CD4-positive, alpha-beta T cell treated with Interleukin-17A for 1 hour (primary cell): ENCODE results near the gene DCUN1D3.
"Not testable (repeated sequence)": the region's sequence is repeated elsewhere in the genome, so short reads cannot be mapped to it uniquely, and the experiment has no call there.

Experiments used
- DNase-seq: peaks from one replicate; pipeline ENCODE4 v3.0.0-alpha.2; 2020

DCUN1D3 gene

GRCh38 chr16:20886320-20886719, 13.8 kb downstream of the DCUN1D3 start:
- no peak for DNase-seq

- DNase-seq: no peak
These were observed 16.0 kb downstream of the DCUN1D3 start for GRCh38 chr16:20884240-20884556.

DNA sequence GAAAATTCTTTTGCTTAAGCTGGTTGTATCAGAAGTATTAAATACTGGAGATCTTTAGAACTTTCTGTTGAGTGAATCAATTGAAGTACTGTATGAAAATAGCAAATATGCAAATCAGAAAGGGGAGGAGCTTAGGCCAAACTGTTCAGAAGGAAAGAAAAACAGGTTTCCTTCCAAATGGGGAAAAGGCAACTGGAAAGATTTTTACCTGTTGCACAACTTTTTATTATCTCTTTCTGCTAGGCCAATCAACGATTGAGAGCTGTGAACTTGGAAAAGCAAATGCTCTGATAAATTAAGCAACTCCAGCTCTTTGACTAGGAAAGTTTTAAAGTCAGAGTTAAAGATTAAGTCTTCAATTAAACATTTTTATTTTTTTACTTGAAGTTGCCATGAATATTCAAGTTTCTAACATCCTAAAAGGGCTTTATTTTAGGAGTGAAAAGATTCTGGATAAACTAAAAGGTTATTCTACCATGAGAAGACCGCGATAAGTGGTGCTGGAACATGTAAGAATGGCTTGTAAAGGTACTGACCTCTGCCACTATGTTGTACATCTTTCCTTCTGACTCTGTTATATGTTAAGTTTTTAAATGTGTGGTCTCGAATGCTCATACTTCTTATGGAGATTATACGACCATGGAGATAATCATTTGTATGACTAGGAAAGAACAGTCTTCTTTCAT, 16.5 kb downstream of the DCUN1D3 start:
- no peak for DNase-seq

GRCh38 chr16:20881503-20881878, 18.7 kb downstream of the DCUN1D3 start:
- no peak for DNase-seq

DNA sequence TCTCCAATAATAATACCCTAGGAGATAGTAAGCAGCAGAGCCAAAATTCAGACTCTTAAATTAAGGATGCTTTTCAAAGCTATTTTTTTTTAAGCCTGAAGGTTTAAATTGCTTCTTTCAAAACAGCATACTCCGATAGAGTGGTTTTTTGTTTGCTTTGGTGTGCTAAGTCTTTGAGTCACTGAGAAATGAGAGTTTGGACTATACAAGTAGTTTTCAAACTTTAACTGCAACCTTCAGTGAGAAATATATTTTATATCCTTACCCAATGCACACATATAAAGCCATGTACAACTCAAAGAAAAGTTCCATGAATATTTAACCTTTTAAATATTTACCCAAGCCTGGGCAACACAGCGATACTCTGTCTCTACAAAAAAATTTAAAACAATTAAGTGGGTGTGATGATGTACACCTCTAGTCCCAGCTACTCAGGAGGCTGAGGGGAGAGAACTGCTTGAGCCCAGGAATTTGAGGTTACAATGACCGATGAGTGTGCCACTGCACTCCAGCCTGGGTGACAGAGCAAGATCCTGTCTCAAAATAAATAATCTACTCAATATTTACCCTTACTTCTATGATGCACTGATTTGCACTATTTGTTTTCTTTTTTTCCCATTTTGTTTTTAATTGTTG, 19.2 kb downstream of the DCUN1D3 start:
- no peak for DNase-seq

DNA sequence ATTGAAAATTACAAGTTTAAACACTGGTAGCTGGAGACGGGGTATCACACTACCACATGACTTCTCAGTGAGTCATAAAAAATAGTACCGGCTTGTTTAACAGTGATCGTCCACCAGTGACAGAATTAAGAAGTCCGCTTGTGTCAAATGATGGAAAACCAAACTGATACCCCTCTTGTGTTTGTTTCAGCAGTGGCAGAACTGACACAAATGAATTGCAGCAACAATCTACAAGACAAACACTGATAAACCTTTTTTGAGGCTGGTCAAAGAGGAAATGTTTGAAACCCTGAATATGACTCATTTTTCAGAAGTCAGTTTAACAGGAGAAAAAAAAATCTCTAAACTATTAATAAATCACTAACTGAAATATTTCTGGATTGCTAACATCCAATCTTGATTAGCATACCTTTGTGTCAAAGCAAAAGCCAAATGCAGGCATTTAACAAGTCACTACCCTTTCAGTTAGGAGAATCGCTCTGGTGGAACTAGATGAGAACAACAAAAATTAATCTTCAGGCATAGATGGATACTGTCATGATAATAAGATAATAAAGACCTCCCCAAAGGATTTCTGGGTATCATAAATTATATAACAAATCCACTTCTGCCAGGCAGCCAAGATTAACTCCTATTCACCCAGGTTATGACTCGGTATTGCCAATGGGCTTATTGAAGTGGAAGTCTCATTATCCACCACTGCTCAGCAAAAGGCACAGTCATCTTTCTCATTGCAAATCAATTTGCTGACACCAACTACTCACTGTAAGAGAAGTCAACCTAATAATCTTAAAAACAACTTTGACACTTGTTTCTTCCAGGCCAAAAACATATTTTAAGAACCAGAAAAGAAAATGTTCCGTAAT, 20.8 kb downstream of the DCUN1D3 start:
- DNase-seq: no peak

GRCh38 chr16:20878682-20879147, 21.4 kb downstream of the DCUN1D3 start:
- DNase-seq: no peak

DNA sequence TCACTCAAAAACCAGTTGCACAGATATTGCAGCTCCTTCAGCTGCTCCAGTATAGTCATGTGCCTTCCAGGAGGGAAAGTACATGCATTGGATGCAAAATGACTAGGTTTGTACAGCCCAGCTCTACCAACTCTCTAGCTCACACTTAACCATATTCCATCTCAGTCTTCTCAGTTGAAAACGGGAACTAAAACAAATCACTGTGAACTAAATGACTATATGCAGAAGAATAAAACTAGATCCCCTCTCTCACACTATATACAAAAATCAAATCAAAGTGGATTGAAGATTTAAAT, 24.9 kb downstream of the DCUN1D3 start:
- no peak for DNase-seq

GRCh38 chr16:20874088-20874581, 26.0 kb downstream of the DCUN1D3 start:
- no peak for DNase-seq

DNA sequence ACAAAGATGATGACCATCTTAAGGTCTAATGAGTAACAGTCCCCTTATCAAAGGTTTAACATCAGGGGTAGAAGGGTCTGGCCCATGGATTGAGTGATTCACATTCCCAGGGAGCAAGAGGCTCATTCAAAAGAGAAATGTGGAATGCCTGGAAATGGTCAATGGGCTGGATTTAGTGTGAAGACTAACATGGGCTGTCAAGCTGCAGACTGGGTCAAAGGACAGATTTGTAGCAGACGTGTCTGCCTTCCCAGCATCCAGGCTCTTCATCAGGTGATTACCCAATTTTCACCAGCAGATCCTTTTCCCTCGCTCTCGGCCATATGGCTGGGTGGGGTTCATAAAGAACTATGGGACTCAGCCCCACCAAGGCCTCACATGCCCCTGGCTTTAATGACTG, 26.8 kb downstream of the DCUN1D3 start:
- DNase-seq: no peak

DNA sequence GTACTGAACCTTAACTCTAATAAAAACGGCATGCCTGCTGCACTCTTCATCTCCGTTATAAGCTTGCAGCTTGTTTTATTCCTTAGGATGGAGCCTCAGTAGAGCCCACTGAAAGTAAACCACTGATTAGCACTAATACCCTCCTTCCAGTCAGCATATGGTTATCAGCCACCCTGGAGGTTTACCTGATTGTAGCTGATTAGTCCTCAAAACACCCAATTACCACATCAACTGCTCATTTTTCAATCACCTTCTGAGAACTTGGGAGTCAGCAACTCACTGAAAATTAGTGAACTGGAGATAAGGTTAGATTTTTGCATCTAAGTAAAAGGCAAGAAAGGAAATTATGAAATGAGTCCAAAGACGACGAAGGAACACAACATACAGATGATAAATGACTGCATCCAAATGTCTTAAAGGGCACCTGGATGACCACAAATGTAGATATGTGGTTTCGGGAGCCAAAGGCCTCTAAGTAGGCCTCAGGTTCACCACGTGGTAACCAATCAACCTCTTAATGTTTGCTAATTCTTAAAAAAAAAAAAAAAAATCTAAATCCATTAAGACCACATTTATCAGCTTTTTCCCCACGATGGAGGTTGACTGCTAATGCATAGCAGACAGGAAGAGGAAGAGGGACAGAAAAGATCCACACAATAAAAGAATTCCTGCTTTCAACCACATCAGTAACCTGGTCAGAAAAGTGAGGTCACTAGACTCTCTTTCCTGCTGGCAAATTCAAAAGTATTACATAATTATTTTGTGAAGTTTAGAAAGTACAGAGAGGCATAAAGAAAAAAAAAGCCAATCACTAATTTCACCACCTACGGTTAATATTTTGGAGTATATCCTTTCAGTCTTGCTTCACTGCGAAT, 28.0 kb downstream of the DCUN1D3 start:
- no peak for DNase-seq

DNA sequence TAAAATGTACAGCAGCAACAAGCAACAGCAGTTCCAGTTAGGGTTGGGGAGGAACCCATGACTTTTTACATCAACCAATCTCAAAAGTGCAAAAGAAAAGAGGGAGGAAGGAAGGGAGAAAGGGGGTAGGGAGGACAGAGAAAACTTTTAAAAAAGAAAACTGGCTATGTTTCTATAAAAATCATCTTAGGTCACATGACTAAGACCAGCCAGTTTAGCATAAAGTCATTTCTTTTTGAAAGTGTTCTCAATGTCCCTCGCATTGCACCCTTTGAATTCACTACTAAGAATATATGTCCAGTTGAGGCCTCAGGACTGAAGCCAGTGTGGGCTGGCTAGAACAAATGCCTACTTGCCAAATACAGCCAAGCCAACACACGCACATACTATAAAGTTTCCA, 28.9 kb downstream of the DCUN1D3 start:
- no peak for DNase-seq

DNA sequence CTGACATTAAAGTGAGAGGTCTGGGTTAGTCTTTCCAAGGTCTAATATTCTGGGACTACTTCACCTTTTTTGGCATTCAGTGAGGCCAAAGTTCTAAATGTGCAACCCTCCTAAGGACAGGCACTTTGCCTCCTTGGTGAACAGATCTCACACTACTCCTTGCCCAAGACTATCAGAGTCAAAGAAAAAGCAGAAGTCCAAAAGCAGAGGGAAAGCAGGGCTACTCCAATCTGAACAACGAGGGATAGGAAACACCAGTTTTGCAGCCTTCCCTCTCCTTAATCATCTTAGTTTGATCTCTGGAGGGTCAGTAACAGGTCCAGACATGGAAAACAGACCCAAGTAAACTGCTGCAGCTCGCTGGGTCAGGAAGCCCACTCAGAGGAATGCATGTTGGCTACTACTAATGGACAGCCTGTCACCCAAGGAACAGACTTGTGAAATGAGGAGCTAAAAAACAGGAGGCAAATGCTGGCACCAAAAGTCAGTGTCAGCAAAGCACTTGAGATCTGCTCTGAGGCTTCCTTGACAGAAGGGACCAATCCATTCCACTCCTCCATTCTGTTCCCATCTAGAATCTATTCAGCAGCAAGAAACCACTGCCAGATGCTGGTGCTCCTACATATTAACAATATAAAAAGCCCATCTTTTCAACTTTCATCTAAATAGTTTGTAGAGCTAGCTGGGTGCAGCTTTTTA, 29.9 kb downstream of the DCUN1D3 start:
- no peak for DNase-seq

- DNase-seq: no peak
These were observed 31.3 kb downstream of the DCUN1D3 start for GRCh38 chr16:20868890-20869289.

DNA sequence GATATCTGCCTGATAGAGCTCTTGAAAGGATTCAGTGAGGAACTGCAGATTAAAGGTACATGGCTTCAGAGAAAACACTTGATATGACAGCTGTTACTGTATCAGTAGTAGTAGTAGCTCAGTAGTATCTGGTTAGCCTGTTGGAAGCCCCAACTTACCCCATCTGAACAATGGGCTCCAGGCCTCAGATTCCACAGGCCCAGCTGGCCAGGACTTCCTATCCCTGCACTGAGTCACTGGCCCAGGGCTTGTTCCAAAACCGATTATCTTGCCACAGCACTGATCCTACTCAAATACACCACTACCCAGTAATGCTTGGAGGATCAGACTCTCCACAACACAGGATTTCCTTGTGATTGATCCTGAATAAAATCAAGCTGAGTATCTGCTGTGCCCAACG, 32.6 kb downstream of the DCUN1D3 start:
- no peak for DNase-seq

DNA sequence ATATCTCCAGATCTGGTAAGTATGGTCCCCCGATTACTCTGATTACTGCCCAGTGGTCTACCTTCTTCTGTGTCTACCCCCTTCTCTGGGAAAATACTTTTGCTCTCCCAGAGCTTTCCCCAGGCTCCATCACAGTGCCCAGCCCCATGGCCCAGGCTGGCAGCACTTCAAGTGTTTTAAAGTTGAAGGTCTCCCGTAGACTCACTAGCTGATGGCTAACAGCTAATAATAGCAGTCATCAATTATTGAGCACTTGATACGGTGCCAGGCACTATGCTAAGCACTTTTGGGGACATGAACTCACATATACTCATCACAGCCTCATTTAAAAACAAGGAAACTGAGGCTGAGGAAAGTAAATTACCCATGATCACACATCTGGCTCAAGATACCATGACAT, 33.4 kb downstream of the DCUN1D3 start:
- DNase-seq: no peak

DNA sequence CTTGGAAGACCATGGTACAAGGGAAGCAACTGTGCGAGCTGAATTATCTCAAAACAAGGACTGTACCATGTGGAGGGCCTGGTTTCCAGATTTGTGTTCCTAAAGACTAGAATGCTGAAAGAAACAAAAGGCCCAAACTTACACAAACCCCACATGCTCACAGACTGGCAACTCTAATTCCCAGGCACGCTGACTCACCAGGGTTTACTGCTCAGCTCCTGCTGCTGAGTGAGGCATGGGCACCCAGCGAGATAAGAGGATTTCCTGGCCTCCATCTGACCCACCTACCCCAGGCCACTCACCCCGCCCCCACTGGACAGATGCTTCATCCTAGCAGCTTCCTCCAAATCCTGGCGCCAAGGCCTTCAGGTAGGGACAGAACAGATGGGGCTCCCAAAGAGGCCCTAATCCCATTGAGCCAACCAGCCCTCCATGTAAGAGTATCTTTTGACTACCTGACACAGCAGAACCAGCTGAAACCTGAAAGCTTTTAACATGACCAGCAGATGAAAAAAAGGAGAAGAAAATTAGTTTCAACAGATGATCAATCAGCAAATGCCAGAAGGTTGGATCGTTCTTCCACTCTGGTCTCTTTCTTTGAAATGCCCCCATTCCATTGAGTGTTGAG, 33.9 kb downstream of the DCUN1D3 start:
- DNase-seq: no peak

- no peak for DNase-seq
These were observed 34.6 kb downstream of the DCUN1D3 start for GRCh38 chr16:20865420-20866131.

GRCh38 chr16:20864376-20864775, 35.8 kb downstream of the DCUN1D3 start:
- DNase-seq: not testable (repeated sequence)

GRCh38 chr16:20862162-20862960, 37.8 kb downstream of the DCUN1D3 start:
- no peak for DNase-seq
